ENCODE data around the gene SKA3. TPM values are rescaled to one million over a fixed set of nuclear protein-coding genes. Genes with fewer than 3 reads are reported as not detected.

SKA3 gene
- total RNA-seq, 1 experiment from 2014 or later = 16.4 TPM

DNA sequence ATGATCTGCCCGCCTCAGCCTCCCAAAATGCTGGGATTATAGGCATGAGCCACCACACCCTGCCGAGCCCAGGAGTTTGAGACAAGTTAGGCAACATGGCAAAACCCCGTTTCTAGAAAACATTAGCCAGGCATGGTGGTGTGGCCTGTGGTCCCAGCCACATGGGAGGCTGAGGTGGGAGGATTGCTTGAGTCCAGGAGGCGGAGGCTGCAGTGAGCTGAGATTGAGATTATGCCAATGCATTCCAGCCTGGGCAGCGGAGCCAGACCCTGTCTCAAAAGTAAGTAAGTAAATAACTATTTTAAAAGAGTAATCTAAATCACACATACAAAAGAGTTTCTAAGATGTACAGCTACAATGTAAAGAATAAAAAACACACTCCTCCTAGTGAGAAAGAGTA lies 41.9 kb downstream of the SKA3 start:
- POLR2A ChIA-PET = interaction anchor here (0.6 to 1.6 kb wide), 4 partner anchors 36 to 232 kb away, joined by 3 to 6 read pairs (median 4); partner anchors contain the start of genes MRPL57, SKA3 and XPO4
- CTCF ChIA-PET = interaction anchor here (0.6 to 3.0 kb wide), 8 partner anchors 16 to 343 kb away, joined by 3 to 27 read pairs (median 3); no protein-coding TSS in a partner anchor
- TF ChIP-seq, protein P1, sequence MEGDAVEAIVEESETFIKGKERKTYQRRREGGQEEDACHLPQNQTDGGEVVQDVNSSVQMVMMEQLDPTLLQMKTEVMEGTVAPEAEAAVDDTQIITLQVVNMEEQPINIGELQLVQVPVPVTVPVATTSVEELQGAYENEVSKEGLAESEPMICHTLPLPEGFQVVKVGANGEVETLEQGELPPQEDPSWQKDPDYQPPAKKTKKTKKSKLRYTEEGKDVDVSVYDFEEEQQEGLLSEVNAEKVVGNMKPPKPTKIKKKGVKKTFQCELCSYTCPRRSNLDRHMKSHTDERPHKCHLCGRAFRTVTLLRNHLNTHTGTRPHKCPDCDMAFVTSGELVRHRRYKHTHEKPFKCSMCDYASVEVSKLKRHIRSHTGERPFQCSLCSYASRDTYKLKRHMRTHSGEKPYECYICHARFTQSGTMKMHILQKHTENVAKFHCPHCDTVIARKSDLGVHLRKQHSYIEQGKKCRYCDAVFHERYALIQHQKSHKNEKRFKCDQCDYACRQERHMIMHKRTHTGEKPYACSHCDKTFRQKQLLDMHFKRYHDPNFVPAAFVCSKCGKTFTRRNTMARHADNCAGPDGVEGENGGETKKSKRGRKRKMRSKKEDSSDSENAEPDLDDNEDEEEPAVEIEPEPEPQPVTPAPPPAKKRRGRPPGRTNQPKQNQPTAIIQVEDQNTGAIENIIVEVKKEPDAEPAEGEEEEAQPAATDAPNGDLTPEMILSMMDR (IDR thresholded peaks at IDR 0.05; ENCODE audit: unreplicated experiment) = no peak
- H3K36me3 Mint-ChIP-seq (ENCODE audit: insufficient read depth, unreplicated experiment) = no peaks in the 10 kb centered on the region
- H3K4me1 Mint-ChIP-seq (ENCODE audit: insufficient read depth, unreplicated experiment) = peaks cover 14% of the 10 kb centered on the region
- BruUV-seq (replicated peaks) = no TSS peak
- H3K27me3 Mint-ChIP-seq (ENCODE audit: insufficient read depth, unreplicated experiment) = no peaks in the 10 kb centered on the region
- intact Hi-C loops (cut with micrococcal nuclease) = loop anchor here (1.0 to 2.0 kb wide), 2 partner anchors 24 to 191 kb away; no protein-coding TSS in a partner anchor
- no peak overlapping the region for H3K27ac Mint-ChIP-seq (ENCODE audit: low read depth, unreplicated experiment)
- no peak overlapping the region for H3K4me3 Mint-ChIP-seq (ENCODE audit: unreplicated experiment)
- no peaks in the 10 kb centered on the region for H3K9me3 Mint-ChIP-seq (ENCODE audit: unreplicated experiment)
- DNase-seq (ENCODE audit: unreplicated experiment) = peak; percentile 19

DNA sequence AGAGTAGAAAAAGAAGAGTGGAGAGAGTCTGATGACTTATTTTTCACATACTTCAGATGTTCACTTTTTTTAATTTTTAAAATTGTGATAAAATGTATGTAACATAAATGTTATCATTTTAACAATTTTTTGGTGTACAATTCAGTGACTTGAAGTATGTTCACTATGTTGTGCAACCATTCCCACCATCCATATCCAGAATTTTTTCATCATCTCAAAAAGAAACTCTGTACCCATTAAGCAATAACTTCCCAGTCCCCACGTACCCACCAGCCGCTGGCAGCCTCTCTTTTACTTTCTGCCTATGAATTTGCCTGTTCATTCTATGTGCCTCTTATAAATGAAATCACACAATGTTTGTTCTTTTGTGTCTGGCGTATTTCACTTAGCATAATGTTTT lies 43.3 kb downstream of the SKA3 start:
- DNase-seq (ENCODE audit: unreplicated experiment) = no peak
- Mint-ChIP-seq H3K27me3 (ENCODE audit: insufficient read depth, unreplicated experiment) (no peaks in the 10 kb centered on the region), H3K4me1 (ENCODE audit: insufficient read depth, unreplicated experiment) (peaks cover 8% of the 10 kb centered on the region), H3K9me3 (ENCODE audit: unreplicated experiment) (no peaks in the 10 kb centered on the region), H3K27ac (ENCODE audit: low read depth, unreplicated experiment) (no peak overlapping the region), H3K4me3 (ENCODE audit: unreplicated experiment) (no peak overlapping the region), H3K36me3 (ENCODE audit: insufficient read depth, unreplicated experiment) (no peaks in the 10 kb centered on the region)
- POLR2A ChIA-PET = interaction anchor here (0.7 to 1.2 kb wide), 6 partner anchors 63 to 411 kb away, joined by 3 to 5 read pairs (median 4); no protein-coding TSS in a partner anchor
- no TSS peak for BruUV-seq (replicated peaks)
- TF ChIP-seq, protein P1 (IDR thresholded peaks at IDR 0.05; ENCODE audit: unreplicated experiment) = no peak
- intact Hi-C loops (cut with micrococcal nuclease) = no loop called here
- CTCF ChIA-PET = interaction anchor here (0.6 to 3.0 kb wide), 14 partner anchors 17 to 893 kb away, joined by 3 to 27 read pairs (median 4); no protein-coding TSS in a partner anchor

DNA sequence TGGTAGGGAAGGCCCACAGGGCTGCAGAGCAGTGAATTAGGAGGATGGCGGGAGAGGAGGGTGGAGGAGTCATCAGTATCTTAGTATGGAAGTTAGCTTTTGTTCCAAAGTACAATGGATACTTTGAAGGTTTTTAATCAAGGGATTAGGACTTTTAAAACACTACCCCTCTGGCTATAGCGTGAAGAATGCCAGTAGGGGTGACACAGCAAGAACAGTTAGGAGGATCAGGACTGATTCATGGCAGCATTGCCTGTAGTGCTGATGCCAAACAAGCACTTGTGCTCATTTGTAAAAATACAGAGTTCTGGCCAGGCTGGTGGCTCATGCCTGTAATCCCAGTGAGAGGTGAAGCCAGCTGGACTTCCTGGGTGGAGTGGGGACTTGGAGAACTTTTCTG lies 46.2 kb downstream of the SKA3 start:
- TF ChIP-seq, protein P1 (IDR thresholded peaks at IDR 0.05; ENCODE audit: unreplicated experiment) = no peak
- H3K4me1 Mint-ChIP-seq (ENCODE audit: insufficient read depth, unreplicated experiment) = peaks cover 8% of the 10 kb centered on the region
- H3K36me3 Mint-ChIP-seq (ENCODE audit: insufficient read depth, unreplicated experiment) = no peaks in the 10 kb centered on the region
- H3K27me3 Mint-ChIP-seq (ENCODE audit: insufficient read depth, unreplicated experiment) = no peaks in the 10 kb centered on the region
- H3K27ac Mint-ChIP-seq (ENCODE audit: low read depth, unreplicated experiment) = no peak overlapping the region
- CTCF ChIA-PET = interaction anchor here (1.0 to 3.1 kb wide), 2 partner anchors 47 to 186 kb away, joined by 4 to 8 read pairs; no protein-coding TSS in a partner anchor
- POLR2A ChIA-PET = no interaction called here
- BruUV-seq (replicated peaks) = no TSS peak
- intact Hi-C loops (cut with micrococcal nuclease) = no loop called here
- H3K9me3 Mint-ChIP-seq (ENCODE audit: unreplicated experiment) = no peaks in the 10 kb centered on the region
- H3K4me3 Mint-ChIP-seq (ENCODE audit: unreplicated experiment) = no peak overlapping the region
- no peak for DNase-seq (ENCODE audit: unreplicated experiment)

DNA sequence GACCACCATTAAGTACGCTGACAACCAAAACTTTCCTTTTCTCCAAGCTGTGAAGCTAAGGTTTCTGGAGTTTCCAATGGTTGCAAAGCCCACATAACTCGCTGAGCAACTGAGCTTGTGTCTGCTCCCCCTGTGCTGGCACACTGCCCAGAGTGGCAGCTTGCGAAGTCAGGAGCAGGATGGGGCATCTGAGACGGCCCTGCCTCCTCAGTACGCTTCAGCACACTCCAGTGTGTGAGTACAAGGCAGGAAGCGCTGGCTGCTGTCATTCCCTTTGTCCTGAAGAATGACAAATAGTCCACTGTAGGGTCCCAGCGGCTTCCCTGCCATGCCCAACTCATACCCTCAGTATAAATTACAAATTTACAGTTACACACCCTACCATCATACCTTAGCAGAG lies 51.5 kb downstream of the SKA3 start:
- no peak overlapping the region for H3K4me3 Mint-ChIP-seq (ENCODE audit: unreplicated experiment)
- intact Hi-C loops (cut with micrococcal nuclease) = no loop called here
- BruUV-seq (replicated peaks) = no TSS peak
- ChIA-PET CTCF (interaction anchor here (0.5 kb wide), 1 partner anchor 148 kb away, joined by 3 read pairs; no protein-coding TSS in a partner anchor), POLR2A (no interaction called here)
- H3K27ac Mint-ChIP-seq (ENCODE audit: low read depth, unreplicated experiment) = no peak overlapping the region
- no peaks in the 10 kb centered on the region for H3K4me1 Mint-ChIP-seq (ENCODE audit: insufficient read depth, unreplicated experiment)
- TF ChIP-seq, protein P1 (IDR thresholded peaks at IDR 0.05; ENCODE audit: unreplicated experiment) = no peak
- peak; percentile 25 for DNase-seq (ENCODE audit: unreplicated experiment)
- no peaks in the 10 kb centered on the region for H3K27me3 Mint-ChIP-seq (ENCODE audit: insufficient read depth, unreplicated experiment)
- H3K9me3 Mint-ChIP-seq (ENCODE audit: unreplicated experiment) = no peaks in the 10 kb centered on the region
- no peaks in the 10 kb centered on the region for H3K36me3 Mint-ChIP-seq (ENCODE audit: insufficient read depth, unreplicated experiment)
